WTC11 (cell line): Measurements from ENCODE around the gene KHDC3L. TPM values are rescaled to one million over a fixed set of nuclear protein-coding genes. Genes with fewer than 3 reads are reported as not detected.

ENCODE experiments used
- ATAC-seq: fragments of 200-7000 bp; cut with Tn5 transposase; 2 replicates; pipeline ENCODE4 v1.10.0; 2021; ENCODE audit warnings: mild to moderate bottlenecking, moderate library complexity
- CTCF ChIA-PET: fragments of 300-600 bp; sonication (Branson Sonifier 250); formaldehyde crosslinking; loops from one replicate; lab custom pipeline; 2021; ENCODE audit warnings: antibody characterized with exemption; lab: Charles Lee
- POLR2A ChIA-PET: fragments of 350-600 bp; sonication (Branson Sonifier 250); formaldehyde crosslinking; loops from one replicate; lab custom pipeline; 2021; ENCODE audit warnings: antibody characterized with exemption; lab: Charles Lee
- DNase-seq: peaks from one replicate; pipeline ENCODE4 v3.0.0; 2021; ENCODE audit warnings: low spot score
- H3K27ac Mint-ChIP-seq: 2 replicates; pipeline ENCODE4 v1.8.0; 2021; ENCODE audit warnings: mixed read lengths
- H3K27me3 Mint-ChIP-seq: 2 replicates; pipeline ENCODE4 v1.8.0; 2021; ENCODE audit warnings: low read depth, mild to moderate bottlenecking, moderate library complexity, mixed read lengths
- H3K36me3 Mint-ChIP-seq: 2 replicates; pipeline ENCODE4 v1.8.0; 2021; ENCODE audit warnings: mixed read lengths
- H3K4me1 Mint-ChIP-seq: 2 replicates; pipeline ENCODE4 v1.8.0; 2022; ENCODE audit warnings: mixed read lengths
- H3K4me3 Mint-ChIP-seq: 2 replicates; pipeline ENCODE4 v1.8.0; 2021; ENCODE audit warnings: mild to moderate bottlenecking, moderate library complexity, mixed read lengths
- H3K9me3 Mint-ChIP-seq: 2 replicates; pipeline ENCODE4 v1.8.0; 2021; ENCODE audit warnings: mixed read lengths
- CREB1 ChIP-seq: sonication (generic); formaldehyde crosslinking; IDR thresholded peaks from 2 replicates; pipeline ENCODE4 v1.8.0; 2023; ENCODE audit warnings: mild to moderate bottlenecking, missing genetic modification reagents
- ETV6 ChIP-seq: sonication (generic); formaldehyde crosslinking; IDR thresholded peaks from 2 replicates; pipeline ENCODE4 v1.8.1; 2022; ENCODE audit warnings: mild to moderate bottlenecking, missing genetic modification reagents
- JUN ChIP-seq: sonication (generic); formaldehyde crosslinking; IDR thresholded peaks from 2 replicates; pipeline ENCODE4 v1.8.0; 2023; ENCODE audit warnings: mild to moderate bottlenecking, missing genetic modification reagents
- NFYB ChIP-seq: sonication (generic); formaldehyde crosslinking; conservative IDR thresholded peaks from 2 replicates; pipeline ENCODE4 v1.8.0; 2022; ENCODE audit warnings: low read depth, missing genetic modification reagents
- NR3C1 ChIP-seq: sonication (generic); formaldehyde crosslinking; conservative IDR thresholded peaks from 2 replicates; pipeline ENCODE4 v1.8.1; 2023; ENCODE audit warnings: low read depth, mild to moderate bottlenecking, missing genetic modification reagents
- SMAD4 ChIP-seq: sonication (generic); formaldehyde crosslinking; IDR thresholded peaks from 2 replicates; pipeline ENCODE4 v1.8.0; 2022; ENCODE audit warnings: mild to moderate bottlenecking, missing genetic modification reagents
- SOX15 ChIP-seq: fragments of 250-450 bp; sonication (Bioruptor Pico); IDR thresholded peaks from 2 replicates; pipeline ENCODE4 v1.9.0; 2021; ENCODE audit warnings: mild to moderate bottlenecking
- TCF7 ChIP-seq: sonication (generic); formaldehyde crosslinking; IDR thresholded peaks from 2 replicates; pipeline ENCODE4 v1.8.0; 2022; ENCODE audit warnings: mild to moderate bottlenecking, low read depth, missing genetic modification reagents, moderate library complexity
- TEAD1 ChIP-seq: sonication (generic); formaldehyde crosslinking; IDR thresholded peaks from 2 replicates; pipeline ENCODE4 v1.8.0; 2022; ENCODE audit warnings: mild to moderate bottlenecking, missing genetic modification reagents
- ZBTB21 ChIP-seq: sonication (generic); formaldehyde crosslinking; IDR thresholded peaks from 2 replicates; pipeline ENCODE4 v1.8.1; 2023; ENCODE audit warnings: mild to moderate bottlenecking, missing genetic modification reagents, borderline replicate concordance
- ZNF232 ChIP-seq: sonication (generic); formaldehyde crosslinking; IDR thresholded peaks from 2 replicates; pipeline ENCODE4 v1.8.0; 2022; ENCODE audit warnings: mild to moderate bottlenecking, missing genetic modification reagents
- ZNF416 ChIP-seq: fragments of 250-450 bp; sonication (Bioruptor Pico); IDR thresholded peaks from 2 replicates; pipeline ENCODE4 v1.9.0; 2021; ENCODE audit warnings: mild to moderate bottlenecking, inconsistent platforms
- ZNF423 ChIP-seq: fragments of 250-450 bp; sonication (Bioruptor Pico); IDR thresholded peaks from 2 replicates; pipeline ENCODE4 v2.1.2; 2022; ENCODE audit warnings: mild to moderate bottlenecking, moderate library complexity
- total RNA-seq: library from RNA; stranded (reverse); gene quantifications from 3 replicates; pipeline ENCODE4 v1.2.3, GENCODE V29; 2021
- TF ChIP-seq, protein P1 (sequence below): fragments of 250-450 bp; sonication (Bioruptor Pico); IDR thresholded peaks from 2 replicates; pipeline ENCODE4 v1.9.0; 2021; ENCODE audit warnings: mild to moderate bottlenecking
- TF ChIP-seq, protein P2 (sequence below): sonication (generic); formaldehyde crosslinking; IDR thresholded peaks from 2 replicates; pipeline ENCODE4 v1.8.0; 2023; ENCODE audit warnings: missing genetic modification reagents
- TF ChIP-seq, protein P3 (sequence below): fragments of 250-450 bp; sonication (Bioruptor Pico); conservative IDR thresholded peaks from 2 replicates; pipeline ENCODE4 v1.9.0; 2021; ENCODE audit warnings: mild to moderate bottlenecking
- TF ChIP-seq, protein P4 (sequence below): fragments of 250-450 bp; sonication (Bioruptor Pico); IDR thresholded peaks from 2 replicates; pipeline ENCODE4 v1.9.0; 2021; ENCODE audit warnings: mild to moderate bottlenecking, borderline replicate concordance
- TF ChIP-seq, protein P5 (sequence below): fragments of 250-450 bp; sonication (Bioruptor Pico); IDR thresholded peaks from 2 replicates; pipeline ENCODE4 v1.8.0; 2021; ENCODE audit warnings: mild to moderate bottlenecking
- TF ChIP-seq, protein P6 (sequence below): sonication (generic); formaldehyde crosslinking; IDR thresholded peaks from 2 replicates; pipeline ENCODE4 v1.8.1; 2023; ENCODE audit warnings: mild to moderate bottlenecking, missing genetic modification reagents, moderate library complexity
- TF ChIP-seq, protein P7 (sequence below): sonication (generic); formaldehyde crosslinking; IDR thresholded peaks from 2 replicates; pipeline ENCODE4 v1.8.1; 2022; ENCODE audit warnings: mild to moderate bottlenecking, moderate library complexity, missing genetic modification reagents
- TF ChIP-seq, protein P8 (sequence below): fragments of 200-600 bp; IDR thresholded peaks from 2 replicates; pipeline ENCODE4 v1.8.0; 2022; ENCODE audit warnings: antibody characterized with exemption

KHDC3L gene
- total RNA-seq, 1 experiment from 2014 or later = not detected

DNA sequence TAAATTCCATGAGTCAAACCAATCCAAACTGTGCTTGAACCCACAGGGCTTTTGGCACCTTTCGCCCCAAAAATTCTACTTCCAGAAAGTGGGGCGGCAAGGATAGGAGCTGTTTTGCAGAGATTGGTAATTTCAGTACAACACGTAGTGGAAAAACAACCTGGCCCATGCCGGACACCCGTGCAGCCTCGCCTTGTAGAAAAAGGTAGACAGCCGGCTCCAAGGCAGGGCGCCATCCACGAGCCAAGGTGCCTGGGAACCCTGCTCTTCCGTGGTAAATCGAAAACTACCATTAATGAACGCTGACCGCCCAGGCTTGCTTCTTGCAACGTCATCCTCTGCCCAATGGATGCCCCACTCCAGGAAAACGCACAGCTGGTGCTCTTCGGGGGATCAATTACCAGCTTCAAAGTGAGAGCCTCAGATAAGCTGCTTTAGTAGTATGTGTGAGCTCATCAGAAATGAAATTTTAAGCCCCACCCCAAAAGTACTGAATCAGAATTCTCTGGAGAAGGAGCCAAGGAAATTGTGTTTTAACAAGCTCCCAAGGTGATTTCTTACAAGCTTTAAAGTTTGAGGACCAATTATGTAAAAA, 5.4 kb downstream of the KHDC3L start:
- ATAC-seq (peak; percentile 33), DNase-seq (no peak)
- POLR2A ChIA-PET = interaction anchor here (0.8 kb wide), 1 partner anchor 16 kb away, joined by 10 read pairs; no protein-coding TSS in a partner anchor
- Mint-ChIP-seq H3K27ac (no peak overlapping the region), H3K4me3 (no peak overlapping the region), H3K27me3 (peaks cover 9% of the 10 kb centered on the region), H3K9me3 (peaks cover 5% of the 10 kb centered on the region; the same call in 1 of the 2 replicates)
- no peak for TF ChIP-seq SOX15
- 0 out of 2 replicates have a peak, but pooled peaks have one; percentile 22 for TF ChIP-seq TEAD1 (CRISPR knock-in tag)
- TF ChIP-seq NFYB (CRISPR knock-in tag) = no peak
- TF ChIP-seq, protein P1, sequence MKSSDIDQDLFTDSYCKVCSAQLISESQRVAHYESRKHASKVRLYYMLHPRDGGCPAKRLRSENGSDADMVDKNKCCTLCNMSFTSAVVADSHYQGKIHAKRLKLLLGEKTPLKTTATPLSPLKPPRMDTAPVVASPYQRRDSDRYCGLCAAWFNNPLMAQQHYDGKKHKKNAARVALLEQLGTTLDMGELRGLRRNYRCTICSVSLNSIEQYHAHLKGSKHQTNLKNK (CRISPR knock-in tag) = no peak
- TF ChIP-seq JUN (CRISPR knock-in tag) = no peak
- TF ChIP-seq, all 79 proteins: peak for 1
- CTCF ChIA-PET = interaction anchor here (1.1 to 1.8 kb wide), 4 partner anchors 19 to 82 kb away, joined by 3 to 4 read pairs (median 4); no protein-coding TSS in a partner anchor
- H3K36me3 Mint-ChIP-seq = no peaks in the 10 kb centered on the region
- peaks cover 12% of the 10 kb centered on the region for H3K4me1 Mint-ChIP-seq

DNA sequence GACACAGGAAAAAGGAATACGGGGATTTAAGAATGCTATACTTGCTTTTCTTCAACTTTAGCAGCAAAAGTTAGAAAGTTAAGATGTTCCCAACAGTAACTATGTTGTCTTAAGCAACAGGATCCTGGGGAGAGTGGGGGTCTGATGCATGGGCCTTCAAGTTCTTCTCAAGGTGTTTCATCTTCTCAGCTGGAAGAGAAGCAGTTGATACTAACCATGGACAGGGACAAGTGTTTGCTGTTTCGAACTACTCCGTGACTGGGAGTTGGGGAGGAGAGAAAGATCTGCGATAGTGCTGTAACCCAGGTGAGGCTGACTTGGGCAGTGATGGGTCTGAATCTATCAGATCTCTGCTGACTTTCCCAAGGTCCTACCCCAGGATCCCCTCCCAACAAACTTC, 6.2 kb downstream of the KHDC3L start:
- ChIA-PET CTCF (interaction anchor here (1.1 to 1.2 kb wide), 3 partner anchors 20 to 83 kb away, joined by 3 to 4 read pairs (median 3); no protein-coding TSS in a partner anchor), POLR2A (no interaction called here)
- Mint-ChIP-seq H3K4me3 (no peak overlapping the region), H3K27ac (no peak overlapping the region), H3K9me3 (peaks cover 7% of the 10 kb centered on the region; the same call in 1 of the 2 replicates), H3K4me1 (peaks cover 12% of the 10 kb centered on the region), H3K27me3 (peaks cover 9% of the 10 kb centered on the region), H3K36me3 (no peaks in the 10 kb centered on the region)
- DNase-seq (no peak), ATAC-seq (no peak)
- TF ChIP-seq ZNF232 = no peak
- TF ChIP-seq, protein P1 (CRISPR knock-in tag) = no peak
- TF ChIP-seq, protein P2, sequence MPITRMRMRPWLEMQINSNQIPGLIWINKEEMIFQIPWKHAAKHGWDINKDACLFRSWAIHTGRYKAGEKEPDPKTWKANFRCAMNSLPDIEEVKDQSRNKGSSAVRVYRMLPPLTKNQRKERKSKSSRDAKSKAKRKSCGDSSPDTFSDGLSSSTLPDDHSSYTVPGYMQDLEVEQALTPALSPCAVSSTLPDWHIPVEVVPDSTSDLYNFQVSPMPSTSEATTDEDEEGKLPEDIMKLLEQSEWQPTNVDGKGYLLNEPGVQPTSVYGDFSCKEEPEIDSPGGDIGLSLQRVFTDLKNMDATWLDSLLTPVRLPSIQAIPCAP (CRISPR knock-in tag) = no peak
- no peak for TF ChIP-seq ZNF423 (CRISPR knock-in tag)
- TF ChIP-seq, protein P3, sequence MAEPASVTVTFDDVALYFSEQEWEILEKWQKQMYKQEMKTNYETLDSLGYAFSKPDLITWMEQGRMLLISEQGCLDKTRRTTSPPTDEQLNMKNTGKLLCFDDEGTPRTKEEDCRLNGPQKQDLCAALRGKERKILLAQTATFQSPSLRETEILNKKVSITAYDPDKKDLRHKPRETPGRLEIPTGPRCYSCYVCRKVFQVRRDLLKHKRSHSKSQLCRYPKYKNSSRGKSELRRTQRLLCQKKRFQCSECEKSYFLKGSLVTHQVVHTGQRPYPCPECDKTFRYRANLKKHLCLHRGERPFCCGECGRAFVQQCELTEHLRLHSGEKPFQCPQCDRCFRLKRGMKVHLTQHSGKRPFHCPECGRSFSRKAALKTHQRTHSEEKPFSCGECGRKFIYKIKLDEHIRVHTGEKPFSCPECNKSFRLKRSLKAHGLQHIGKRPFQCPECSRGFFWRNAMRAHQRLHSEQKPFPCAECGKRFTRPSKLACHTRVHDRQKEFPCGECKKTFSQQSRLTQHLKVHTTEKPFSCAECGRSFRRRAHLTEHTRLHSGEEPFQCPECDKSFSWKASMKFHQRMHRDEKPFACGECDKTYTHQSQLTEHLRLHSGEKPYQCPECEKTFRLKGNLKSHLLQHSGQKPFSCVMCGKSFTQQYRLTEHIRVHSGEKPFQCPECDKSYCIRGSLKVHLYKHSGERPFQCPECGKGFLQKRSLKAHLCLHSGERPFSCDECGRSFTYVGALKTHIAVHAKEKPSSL (CRISPR knock-in tag) = no peak
- no peak for TF ChIP-seq NR3C1 (CRISPR knock-in tag)
- TF ChIP-seq, protein P4, sequence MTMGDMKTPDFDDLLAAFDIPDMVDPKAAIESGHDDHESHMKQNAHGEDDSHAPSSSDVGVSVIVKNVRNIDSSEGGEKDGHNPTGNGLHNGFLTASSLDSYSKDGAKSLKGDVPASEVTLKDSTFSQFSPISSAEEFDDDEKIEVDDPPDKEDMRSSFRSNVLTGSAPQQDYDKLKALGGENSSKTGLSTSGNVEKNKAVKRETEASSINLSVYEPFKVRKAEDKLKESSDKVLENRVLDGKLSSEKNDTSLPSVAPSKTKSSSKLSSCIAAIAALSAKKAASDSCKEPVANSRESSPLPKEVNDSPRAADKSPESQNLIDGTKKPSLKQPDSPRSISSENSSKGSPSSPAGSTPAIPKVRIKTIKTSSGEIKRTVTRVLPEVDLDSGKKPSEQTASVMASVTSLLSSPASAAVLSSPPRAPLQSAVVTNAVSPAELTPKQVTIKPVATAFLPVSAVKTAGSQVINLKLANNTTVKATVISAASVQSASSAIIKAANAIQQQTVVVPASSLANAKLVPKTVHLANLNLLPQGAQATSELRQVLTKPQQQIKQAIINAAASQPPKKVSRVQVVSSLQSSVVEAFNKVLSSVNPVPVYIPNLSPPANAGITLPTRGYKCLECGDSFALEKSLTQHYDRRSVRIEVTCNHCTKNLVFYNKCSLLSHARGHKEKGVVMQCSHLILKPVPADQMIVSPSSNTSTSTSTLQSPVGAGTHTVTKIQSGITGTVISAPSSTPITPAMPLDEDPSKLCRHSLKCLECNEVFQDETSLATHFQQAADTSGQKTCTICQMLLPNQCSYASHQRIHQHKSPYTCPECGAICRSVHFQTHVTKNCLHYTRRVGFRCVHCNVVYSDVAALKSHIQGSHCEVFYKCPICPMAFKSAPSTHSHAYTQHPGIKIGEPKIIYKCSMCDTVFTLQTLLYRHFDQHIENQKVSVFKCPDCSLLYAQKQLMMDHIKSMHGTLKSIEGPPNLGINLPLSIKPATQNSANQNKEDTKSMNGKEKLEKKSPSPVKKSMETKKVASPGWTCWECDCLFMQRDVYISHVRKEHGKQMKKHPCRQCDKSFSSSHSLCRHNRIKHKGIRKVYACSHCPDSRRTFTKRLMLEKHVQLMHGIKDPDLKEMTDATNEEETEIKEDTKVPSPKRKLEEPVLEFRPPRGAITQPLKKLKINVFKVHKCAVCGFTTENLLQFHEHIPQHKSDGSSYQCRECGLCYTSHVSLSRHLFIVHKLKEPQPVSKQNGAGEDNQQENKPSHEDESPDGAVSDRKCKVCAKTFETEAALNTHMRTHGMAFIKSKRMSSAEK (CRISPR knock-in tag) = no peak
- no peak for TF ChIP-seq ETV6 (CRISPR knock-in tag)
- TF ChIP-seq, protein P5, sequence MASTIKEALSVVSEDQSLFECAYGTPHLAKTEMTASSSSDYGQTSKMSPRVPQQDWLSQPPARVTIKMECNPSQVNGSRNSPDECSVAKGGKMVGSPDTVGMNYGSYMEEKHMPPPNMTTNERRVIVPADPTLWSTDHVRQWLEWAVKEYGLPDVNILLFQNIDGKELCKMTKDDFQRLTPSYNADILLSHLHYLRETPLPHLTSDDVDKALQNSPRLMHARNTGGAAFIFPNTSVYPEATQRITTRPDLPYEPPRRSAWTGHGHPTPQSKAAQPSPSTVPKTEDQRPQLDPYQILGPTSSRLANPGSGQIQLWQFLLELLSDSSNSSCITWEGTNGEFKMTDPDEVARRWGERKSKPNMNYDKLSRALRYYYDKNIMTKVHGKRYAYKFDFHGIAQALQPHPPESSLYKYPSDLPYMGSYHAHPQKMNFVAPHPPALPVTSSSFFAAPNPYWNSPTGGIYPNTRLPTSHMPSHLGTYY (CRISPR knock-in tag) = no peak
- no peak for TF ChIP-seq ZNF416 (CRISPR knock-in tag)
- no peak for TF ChIP-seq TCF7
- TF ChIP-seq SMAD4 = no peak
- TF ChIP-seq, protein P6, sequence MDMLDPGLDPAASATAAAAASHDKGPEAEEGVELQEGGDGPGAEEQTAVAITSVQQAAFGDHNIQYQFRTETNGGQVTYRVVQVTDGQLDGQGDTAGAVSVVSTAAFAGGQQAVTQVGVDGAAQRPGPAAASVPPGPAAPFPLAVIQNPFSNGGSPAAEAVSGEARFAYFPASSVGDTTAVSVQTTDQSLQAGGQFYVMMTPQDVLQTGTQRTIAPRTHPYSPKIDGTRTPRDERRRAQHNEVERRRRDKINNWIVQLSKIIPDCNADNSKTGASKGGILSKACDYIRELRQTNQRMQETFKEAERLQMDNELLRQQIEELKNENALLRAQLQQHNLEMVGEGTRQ (CRISPR knock-in tag) = no peak
- TF ChIP-seq, protein P7, sequence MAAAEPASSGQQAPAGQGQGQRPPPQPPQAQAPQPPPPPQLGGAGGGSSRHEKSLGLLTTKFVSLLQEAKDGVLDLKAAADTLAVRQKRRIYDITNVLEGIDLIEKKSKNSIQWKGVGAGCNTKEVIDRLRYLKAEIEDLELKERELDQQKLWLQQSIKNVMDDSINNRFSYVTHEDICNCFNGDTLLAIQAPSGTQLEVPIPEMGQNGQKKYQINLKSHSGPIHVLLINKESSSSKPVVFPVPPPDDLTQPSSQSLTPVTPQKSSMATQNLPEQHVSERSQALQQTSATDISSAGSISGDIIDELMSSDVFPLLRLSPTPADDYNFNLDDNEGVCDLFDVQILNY (CRISPR knock-in tag) = no peak
- TF ChIP-seq, protein P8, sequence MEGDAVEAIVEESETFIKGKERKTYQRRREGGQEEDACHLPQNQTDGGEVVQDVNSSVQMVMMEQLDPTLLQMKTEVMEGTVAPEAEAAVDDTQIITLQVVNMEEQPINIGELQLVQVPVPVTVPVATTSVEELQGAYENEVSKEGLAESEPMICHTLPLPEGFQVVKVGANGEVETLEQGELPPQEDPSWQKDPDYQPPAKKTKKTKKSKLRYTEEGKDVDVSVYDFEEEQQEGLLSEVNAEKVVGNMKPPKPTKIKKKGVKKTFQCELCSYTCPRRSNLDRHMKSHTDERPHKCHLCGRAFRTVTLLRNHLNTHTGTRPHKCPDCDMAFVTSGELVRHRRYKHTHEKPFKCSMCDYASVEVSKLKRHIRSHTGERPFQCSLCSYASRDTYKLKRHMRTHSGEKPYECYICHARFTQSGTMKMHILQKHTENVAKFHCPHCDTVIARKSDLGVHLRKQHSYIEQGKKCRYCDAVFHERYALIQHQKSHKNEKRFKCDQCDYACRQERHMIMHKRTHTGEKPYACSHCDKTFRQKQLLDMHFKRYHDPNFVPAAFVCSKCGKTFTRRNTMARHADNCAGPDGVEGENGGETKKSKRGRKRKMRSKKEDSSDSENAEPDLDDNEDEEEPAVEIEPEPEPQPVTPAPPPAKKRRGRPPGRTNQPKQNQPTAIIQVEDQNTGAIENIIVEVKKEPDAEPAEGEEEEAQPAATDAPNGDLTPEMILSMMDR = no peak
- TF ChIP-seq CREB1 = no peak
- TF ChIP-seq ZBTB21 (CRISPR knock-in tag) = no peak
